CD4-positive, alpha-beta T cell (primary cell): ENCODE data around the gene LCK. TPM values are rescaled to one million over a fixed set of nuclear protein-coding genes. Genes with fewer than 3 reads are reported as not detected.
"Not testable (repeated sequence)": the region's sequence is repeated elsewhere in the genome, so short reads cannot be mapped to it uniquely, and the experiment has no call there.

Experiments used
- ATAC-seq: fragments of 200-7000 bp; cut with Tn5 transposase; one replicate; pipeline ENCODE4 v1.10.0; 2022; ENCODE audit warnings: mild to moderate bottlenecking; ENCODE audit not compliant: poor library complexity
- CTCF ChIA-PET: fragments of 350-600 bp; sonication (Branson Sonifier 250); formaldehyde crosslinking; loops from one replicate; lab custom pipeline; 2021; ENCODE audit warnings: antibody characterized with exemption, inconsistent platforms; lab: Charles Lee
- POLR2A ChIA-PET: fragments of 350-600 bp; sonication (Branson Sonifier 250); formaldehyde crosslinking; loops from one replicate; lab custom pipeline; 2021; ENCODE audit warnings: antibody characterized with exemption, inconsistent platforms; lab: Charles Lee
- DNase-seq, 14 experiments: peaks; one replicate each; pipeline ENCODE4 v3.0.0-alpha.2; 2013 to 2020; ENCODE audit warnings: mixed read lengths in 2 of 14
- H3K27ac ChIP-seq, 2 donors: one replicate each; pipeline versions ENCODE4 v1.5.1 to v1.7.0; 2013; ENCODE audit warnings: low read length in 2 of 2, low read depth in 1 of 2, mild to moderate bottlenecking in 1 of 2
- H3K27me3 ChIP-seq, 2 experiments: 1 replicate in 1 of 2; 2 replicates in 1 of 2; pipeline versions ENCODE4 v1.6.1 to v1.7.0; 2013; ENCODE audit warnings: low read length in 2 of 2, control low read depth in 1 of 2, mild to moderate bottlenecking in 1 of 2, moderate library complexity in 1 of 2; ENCODE audit not compliant: insufficient read depth in 2 of 2, control insufficient read depth in 1 of 2
- H3K36me3 ChIP-seq: one replicate; pipeline ENCODE4 v1.6.1; 2013; ENCODE audit warnings: low read length, control low read depth; ENCODE audit not compliant: insufficient read depth
- H3K4me1 ChIP-seq: one replicate; pipeline ENCODE4 v1.6.1; 2013; ENCODE audit warnings: low read length, control low read depth; ENCODE audit not compliant: insufficient read depth
- H3K4me3 ChIP-seq: one replicate; pipeline ENCODE4 v1.5.1; 2013; ENCODE audit warnings: mild to moderate bottlenecking, low read length, moderate library complexity
- H3K9me3 ChIP-seq, 2 experiments: 1 replicate in 1 of 2; 2 replicates in 1 of 2; pipeline versions ENCODE4 v1.6.1 to v1.7.0; 2013; ENCODE audit warnings: low read length in 2 of 2, mild to moderate bottlenecking in 2 of 2, control low read depth in 1 of 2, moderate library complexity in 1 of 2; ENCODE audit not compliant: control insufficient read depth in 1 of 2, insufficient read depth in 1 of 2
- H3K27ac Mint-ChIP-seq: one replicate; pipeline ENCODE4 v1.8.0; 2020; ENCODE audit warnings: mixed read lengths
- H3K27me3 Mint-ChIP-seq: one replicate; pipeline ENCODE4 v1.8.0; 2021; ENCODE audit warnings: mixed read lengths
- H3K36me3 Mint-ChIP-seq: one replicate; pipeline ENCODE4 v1.8.0; 2021; ENCODE audit warnings: low read depth, mixed read lengths
- H3K4me1 Mint-ChIP-seq: one replicate; pipeline ENCODE4 v1.8.0; 2021; ENCODE audit warnings: low read depth, mixed read lengths
- H3K4me3 Mint-ChIP-seq: one replicate; pipeline ENCODE4 v1.8.0; 2020; ENCODE audit warnings: mild to moderate bottlenecking, mixed read lengths
- H3K9me3 Mint-ChIP-seq: one replicate; pipeline ENCODE4 v1.8.0; 2020; ENCODE audit warnings: mixed read lengths
- CTCF ChIP-seq: fragments of 200-600 bp; IDR thresholded peaks from one replicate; pipeline ENCODE4 v1.8.0; 2022; ENCODE audit warnings: antibody characterized with exemption, mild to moderate bottlenecking
- intact Hi-C, 2 experiments: fragments of 100-400 bp; cut with DNase I in 1 of 2; cut with micrococcal nuclease in 1 of 2; formaldehyde crosslinking; loops; one replicate each; pipeline versions ENCODE4 v1.15.1 to v1.9.0; 2023 to 2025; cut with DNase I, micrococcal nuclease
- total RNA-seq, 174 experiments: library from RNA in 2 of 174; stranded (reverse) in 2 of 174; gene quantifications; one replicate each; pipeline ENCODE4 v1.2.3 and lab custom pipeline; 2021 to 2026

LCK gene
- total RNA-seq, 2 experiments from 2014 or later, result 187 to 188 TPM

- peak overlapping the region; percentile 93 for H3K27ac Mint-ChIP-seq
- no peak for TF ChIP-seq CTCF
- H3K27me3 Mint-ChIP-seq, result no peaks in the 10 kb centered on the region
- H3K36me3 ChIP-seq, result peaks cover 66% of the 10 kb centered on the region
- peaks cover 87% of the 10 kb centered on the region for H3K36me3 Mint-ChIP-seq
- H3K4me1 ChIP-seq, result peaks cover 69% of the 10 kb centered on the region
- ATAC-seq, result no peak
- peaks cover 62% of the 10 kb centered on the region for H3K4me1 Mint-ChIP-seq
- ChIA-PET POLR2A (interaction anchor here (0.9 to 3.1 kb wide), 20 partner anchors 8 to 376 kb away, joined by 3 to 80 read pairs (median 5); partner anchors contain the start of genes BSDC1, FAM167B, HDAC1 and LCK), CTCF (interaction anchor here (1.5 to 1.7 kb wide), 2 partner anchors 26 to 35 kb away, joined by 4 to 9 read pairs; no protein-coding TSS in a partner anchor)
- peak overlapping the region; percentile 44 for H3K4me3 ChIP-seq
- peak overlapping the region; percentile 87 for H3K4me3 Mint-ChIP-seq
- H3K9me3 ChIP-seq, result no peaks in the 10 kb centered on the region
- DNase-seq, result no peak
- no peaks in the 10 kb centered on the region for H3K27me3 ChIP-seq
- intact Hi-C loops, result loop anchor here (2.0 to 10.0 kb wide), 3 partner anchors 16 to 50 kb away; partner anchors contain the start of genes EIF3I (in 1 of the 2) and TMEM234 (in 1 of the 2)
- peak overlapping the region; percentile 60 to 78 for H3K27ac ChIP-seq
- H3K9me3 Mint-ChIP-seq, result no peaks in the 10 kb centered on the region
These were observed 23.7 kb downstream of the LCK start for GRCh38 chr1:32274646-32275340.

- no peaks in the 10 kb centered on the region for H3K27me3 Mint-ChIP-seq
- ATAC-seq (no peak), DNase-seq (peak in 2 of 14 experiments; percentile 26 to 29)
- no peak overlapping the region for H3K4me3 ChIP-seq
- CTCF ChIA-PET, result no interaction called here
- H3K27me3 ChIP-seq, result no peaks in the 10 kb centered on the region
- H3K36me3 ChIP-seq, result peaks cover 69% of the 10 kb centered on the region
- intact Hi-C loops, result loop anchor here (2.0 to 10.0 kb wide), 3 partner anchors 15 to 51 kb away; partner anchors contain the start of genes EIF3I (in 1 of the 2) and TMEM234 (in 1 of the 2)
- no peak for TF ChIP-seq CTCF
- H3K27ac Mint-ChIP-seq, result peak overlapping the region; percentile 93
- peaks cover 90% of the 10 kb centered on the region for H3K36me3 Mint-ChIP-seq
- POLR2A ChIA-PET, result interaction anchor here (2.0 to 3.1 kb wide), 6 partner anchors 15 to 60 kb away, joined by 5 to 80 read pairs (median 10); partner anchors contain the start of genes FAM167B, HDAC1, LCK and MARCKSL1
- peak overlapping the region; percentile 87 for H3K4me3 Mint-ChIP-seq
- peaks cover 58% of the 10 kb centered on the region for H3K4me1 Mint-ChIP-seq
- H3K9me3 ChIP-seq, result no peaks in the 10 kb centered on the region
- H3K4me1 ChIP-seq, result peaks cover 68% of the 10 kb centered on the region
- H3K9me3 Mint-ChIP-seq, result no peaks in the 10 kb centered on the region
- H3K27ac ChIP-seq, result peak overlapping the region in 1 of 2 donors; percentile 78
These were observed 24.4 kb downstream of the LCK start for GRCh38 chr1:32275424-32275823.

- H3K36me3 ChIP-seq, result peaks cover 74% of the 10 kb centered on the region
These were observed 25.1 kb downstream of the LCK start for GRCh38 chr1:32276032-32276782.

GRCh38 chr1:32284777-32285176 lies 33.7 kb downstream of the LCK start:
- ATAC-seq, H3K9me3 Mint-ChIP-seq, H3K9me3 ChIP-seq, DNase-seq, H3K27me3 Mint-ChIP-seq, H3K27me3 ChIP-seq, H3K27ac ChIP-seq, H3K4me3 ChIP-seq, H3K4me1 Mint-ChIP-seq, H3K4me1 ChIP-seq, intact Hi-C loops, H3K4me3 Mint-ChIP-seq: not testable (repeated sequence)
- Mint-ChIP-seq H3K27ac (peak overlapping the region; percentile 27), H3K36me3 (peaks cover 76% of the 10 kb centered on the region)
- peaks cover 70% of the 10 kb centered on the region for H3K36me3 ChIP-seq
- ChIA-PET POLR2A (interaction anchor here (1.6 to 9.2 kb wide), 2 partner anchors 33 to 43 kb away, joined by 4 to 175 read pairs; partner anchors contain the start of genes FAM167B and LCK), CTCF (interaction anchor here (0.6 kb wide), 1 partner anchor 57 kb away, joined by 4 read pairs; no protein-coding TSS in a partner anchor)

More at GRCh38 chr1:32276032-32276782, 25.1 kb downstream of the LCK start:
- peak overlapping the region in 1 of 2 donors; percentile 78 for H3K27ac ChIP-seq
- H3K9me3 Mint-ChIP-seq, result no peaks in the 10 kb centered on the region
- no peak overlapping the region for H3K4me3 ChIP-seq
- ChIA-PET POLR2A (interaction anchor here (0.7 to 3.1 kb wide), 8 partner anchors 15 to 106 kb away, joined by 3 to 80 read pairs (median 8); partner anchors contain the start of genes FAM167B, HDAC1, LCK and MARCKSL1), CTCF (interaction anchor here (0.8 to 2.6 kb wide), 4 partner anchors 14 to 36 kb away, joined by 3 to 9 read pairs (median 3); no protein-coding TSS in a partner anchor)
- intact Hi-C loops, result loop anchor here in 1 of 2 experiments (10.0 kb wide), 1 partner anchor 51 kb away; the partner anchor contains the start of genes EIF3I and TMEM234
- H3K36me3 Mint-ChIP-seq, result peaks cover 94% of the 10 kb centered on the region
- ATAC-seq (no peak), DNase-seq (no peak)
- TF ChIP-seq CTCF, result no peak
- H3K27ac Mint-ChIP-seq, result peak overlapping the region; percentile 93
- no peaks in the 10 kb centered on the region for H3K27me3 Mint-ChIP-seq
- H3K4me3 Mint-ChIP-seq, result no peak overlapping the region
- H3K27me3 ChIP-seq, result no peaks in the 10 kb centered on the region
- peaks cover 56% of the 10 kb centered on the region for H3K4me1 Mint-ChIP-seq
- H3K9me3 ChIP-seq, result no peaks in the 10 kb centered on the region
- peaks cover 61% of the 10 kb centered on the region for H3K4me1 ChIP-seq
